NCI-H1105 treated with DMSO at 0.1 percent for 48 hours (cell line): Measurements from ENCODE around the gene GPER1.
"Not testable (repeated sequence)": the region's sequence is repeated elsewhere in the genome, so short reads cannot be mapped to it uniquely, and the experiment has no call there.

ENCODE experiments used
- DNase-seq: peaks from one replicate; lab custom pipeline; 2025; lab: John Stamatoyannopoulos, UW

The GPER1 gene

GRCh38 chr7:1087952-1088920 lies at the start of gene GPER1:
Gene GPER1, plus strand, starts transcription at chr7:1088113. Its CDS starts 3,616 bp downstream, at chr7:1091729.
- DNase-seq = no peak

GRCh38 chr7:1040233-1040632 lies 47.7 kb upstream of the GPER1 start:
- not testable (repeated sequence) for DNase-seq

- DNase-seq = no peak
These were observed 47.1 kb upstream of the GPER1 start for GRCh38 chr7:1040790-1041189.

GRCh38 chr7:1041551-1042491 lies 46.1 kb upstream of the GPER1 start:
- DNase-seq = no peak

- no peak for DNase-seq
These were observed 45.5 kb upstream of the GPER1 start for GRCh38 chr7:1042492-1042833.

- no peak for DNase-seq
These were observed 44.2 kb upstream of the GPER1 start for GRCh38 chr7:1043552-1044188.

- peak; percentile 92 for DNase-seq
These were observed 43.5 kb upstream of the GPER1 start, which contains the start of gene GPR146 for GRCh38 chr7:1044189-1045068. Gene GPR146, plus strand, starts transcription at chr7:1044546. Its CDS starts 12,970 bp downstream, at chr7:1057516.

GRCh38 chr7:1045069-1046063 lies 42.5 kb upstream of the GPER1 start:
- DNase-seq = no peak

- DNase-seq = no peak
These were observed 40.9 kb upstream of the GPER1 start for GRCh38 chr7:1046722-1047679.

- no peak for DNase-seq
These were observed 38.7 kb upstream of the GPER1 start for GRCh38 chr7:1049006-1049741.

GRCh38 chr7:1049801-1050200 lies 38.1 kb upstream of the GPER1 start:
- DNase-seq = no peak

- DNase-seq = no peak
These were observed 37.5 kb upstream of the GPER1 start for GRCh38 chr7:1050254-1050906.

- no peak for DNase-seq
These were observed 36.8 kb upstream of the GPER1 start for GRCh38 chr7:1050956-1051690.

- no peak for DNase-seq
These were observed 35.7 kb upstream of the GPER1 start for GRCh38 chr7:1052031-1052818.

- no peak for DNase-seq
These were observed 34.9 kb upstream of the GPER1 start for GRCh38 chr7:1053002-1053411.
